ENCODE results near the gene TBX6.

- TF ChIP-seq POLR2A (IDR thresholded peaks at IDR 0.05) (no peak), CTCF (IDR thresholded peaks at IDR 0.05) (no peak)
Observed at GRCh38 chr16:30084096-30084815, 7.5 kb downstream of the TBX6 start.
